IMR-90 (cell line): Measurements from ENCODE around the gene INPP5J. TPM values are rescaled to one million over a fixed set of nuclear protein-coding genes. Genes with fewer than 3 reads are reported as not detected.

Experiments
- ATAC-seq: fragments of 200-7000 bp; cut with Tn5 transposase; 2 replicates; pipeline ENCODE4 v1.9.1; 2020; ENCODE audit warnings: low read depth, mild to moderate bottlenecking, moderate library complexity
- BruUV-seq: library from RNA; stranded (reverse); fragments of 400-500 nt; replicated peaks from 2 replicates; lab custom pipeline; 2021; lab: Mats Ljungman, UMichigan
- CTCF ChIA-PET: fragments of 300-600 bp; formaldehyde crosslinking; extraction: SDS; loops from one replicate; lab custom pipeline; 2021; ENCODE audit warnings: antibody characterized with exemption; lab: Yijun Ruan, JAX
- POLR2A ChIA-PET: fragments of 300-600 bp; sonication (Branson Sonifier 250); formaldehyde crosslinking; loops from one replicate; lab custom pipeline; 2022; ENCODE audit warnings: antibody characterized with exemption; ENCODE audit not compliant: unreplicated experiment; lab: Charles Lee
- DNase-seq: peaks from one replicate; pipeline ENCODE4 v3.0.0; 2013
- H2AFZ ChIP-seq: replicated peaks from 2 replicates; pipeline ENCODE3; 2013; ENCODE audit warnings: low read length, mild to moderate bottlenecking; ENCODE audit not compliant: poor library complexity
- H2AK5ac ChIP-seq: 2 replicates; pipeline ENCODE4 v1.6.1; 2013; ENCODE audit warnings: low read depth, low read length, inconsistent platforms
- H2AK9ac ChIP-seq: replicated peaks from 2 replicates; pipeline ENCODE3; 2013; ENCODE audit warnings: mild to moderate bottlenecking, low read depth, low read length, moderate library complexity; ENCODE audit not compliant: poor library complexity
- H2BK120ac ChIP-seq: 2 replicates; pipeline ENCODE4 v1.6.1; 2013; ENCODE audit warnings: low read depth, low read length, inconsistent platforms
- H2BK15ac ChIP-seq: 3 replicates; pipeline ENCODE4 v1.6.1; 2013; ENCODE audit warnings: low read depth, low read length, inconsistent platforms
- H2BK20ac ChIP-seq: 2 replicates; pipeline ENCODE4 v1.6.1; 2013; ENCODE audit warnings: low read depth, mild to moderate bottlenecking, inconsistent platforms, low read length, moderate library complexity
- H2BK5ac ChIP-seq: 2 replicates; pipeline ENCODE4 v1.6.1; 2013; ENCODE audit warnings: mild to moderate bottlenecking, low read depth, low read length, inconsistent platforms; ENCODE audit not compliant: poor library complexity, severe bottlenecking
- H3K14ac ChIP-seq: replicated peaks from 2 replicates; pipeline ENCODE4 v1.6.1; 2013; ENCODE audit warnings: low read depth, low read length, inconsistent platforms
- H3K18ac ChIP-seq: 2 replicates; pipeline ENCODE4 v1.6.1; 2013; ENCODE audit warnings: low read depth, low read length, control low read depth
- H3K23ac ChIP-seq: 2 replicates; pipeline ENCODE4 v1.6.1; 2013; ENCODE audit warnings: low read depth, low read length, inconsistent platforms
- H3K27ac ChIP-seq: 2 replicates; pipeline ENCODE4 v1.5.1; 2013; ENCODE audit warnings: mild to moderate bottlenecking, control low read depth, low read length; ENCODE audit not compliant: insufficient read depth
- H3K27me3 ChIP-seq: 2 replicates; pipeline ENCODE4 v1.6.1; 2013; ENCODE audit warnings: low read length; ENCODE audit not compliant: control insufficient read depth, insufficient read depth
- H3K36me3 ChIP-seq: 2 replicates; pipeline ENCODE4 v1.6.1; 2013; ENCODE audit warnings: low read length, mixed read lengths; ENCODE audit not compliant: control insufficient read depth, insufficient read depth
- H3K4ac ChIP-seq: 2 replicates; pipeline ENCODE4 v1.6.1; 2013; ENCODE audit warnings: low read depth, low read length, inconsistent platforms
- H3K4me1 ChIP-seq: 2 replicates; pipeline ENCODE4 v1.6.1; 2013; ENCODE audit warnings: low read length, mixed read lengths; ENCODE audit not compliant: control insufficient read depth, insufficient read depth
- H3K4me2 ChIP-seq: 2 replicates; pipeline ENCODE4 v1.6.1; 2013; ENCODE audit warnings: low read depth, mild to moderate bottlenecking, control low read depth, low read length, moderate library complexity
- H3K4me3 ChIP-seq: 2 replicates; pipeline ENCODE4 v1.5.1; 2013; ENCODE audit warnings: low read depth, mild to moderate bottlenecking, control low read depth, low read length, moderate library complexity; ENCODE audit not compliant: insufficient read depth
- H3K56ac ChIP-seq: 2 replicates; pipeline ENCODE4 v1.6.1; 2013; ENCODE audit warnings: low read length, inconsistent platforms; ENCODE audit not compliant: insufficient read depth; ENCODE audit errors: extremely low read depth
- H3K79me1 ChIP-seq, 2 experiments: 2 replicates each; pipeline ENCODE4 v1.6.1; 2013; ENCODE audit warnings: low read length in 2 of 2, inconsistent platforms in 1 of 2, low read depth in 1 of 2
- H3K9ac ChIP-seq: 2 replicates; pipeline ENCODE4 v1.6.1; 2013; ENCODE audit warnings: low read depth, low read length, control low read depth
- H3K9me1 ChIP-seq: 2 replicates; pipeline ENCODE4 v1.6.1; 2013; ENCODE audit warnings: low read length, inconsistent platforms; ENCODE audit not compliant: insufficient read depth
- H3K9me3 ChIP-seq: 2 replicates; pipeline ENCODE4 v1.6.1; 2013; ENCODE audit warnings: low read length; ENCODE audit not compliant: control insufficient read depth, insufficient read depth
- H4K20me1 ChIP-seq: 2 replicates; pipeline ENCODE4 v1.6.1; 2013; ENCODE audit warnings: low read length, inconsistent platforms; ENCODE audit not compliant: insufficient read depth
- H4K5ac ChIP-seq: 2 replicates; pipeline ENCODE4 v1.6.1; 2013; ENCODE audit warnings: mild to moderate bottlenecking, low read depth, low read length, control low read depth
- H4K8ac ChIP-seq, 2 experiments: 2 replicates each; pipeline ENCODE4 v1.6.1; 2013; ENCODE audit warnings: low read depth in 2 of 2, low read length in 2 of 2, control low read depth in 1 of 2, inconsistent platforms in 1 of 2
- H4K91ac ChIP-seq: 2 replicates; pipeline ENCODE4 v1.6.1; 2013; ENCODE audit warnings: low read depth, low read length, inconsistent platforms; ENCODE audit not compliant: insufficient read depth
- BHLHE40 ChIP-seq: fragments of 150-350 bp; IDR thresholded peaks from 2 replicates; pipeline ENCODE4 v1.6.1; 2016; ENCODE audit warnings: mild to moderate bottlenecking, low read depth, low read length
- CEBPB ChIP-seq: IDR thresholded peaks from 2 replicates; pipeline ENCODE4 v1.6.1; 2012; ENCODE audit warnings: low read depth, low read length, improper control_type of control experiment
- CHD1 ChIP-seq: IDR thresholded peaks from 2 replicates; pipeline ENCODE4 v1.6.1; 2012; ENCODE audit warnings: low read depth, low read length, improper control_type of control experiment
- ELK1 ChIP-seq: fragments of 150-350 bp; IDR thresholded peaks from 2 replicates; pipeline ENCODE4 v1.6.1; 2016; ENCODE audit warnings: low read depth, mild to moderate bottlenecking, low read length, moderate library complexity, borderline replicate concordance
- FOS ChIP-seq: fragments of 150-350 bp; IDR thresholded peaks from 2 replicates; pipeline ENCODE4 v1.6.1; 2016; ENCODE audit warnings: low read depth, low read length
- MAFK ChIP-seq: IDR thresholded peaks from 2 replicates; pipeline ENCODE4 v1.6.1; 2012; ENCODE audit warnings: low read depth, low read length, improper control_type of control experiment
- MAZ ChIP-seq: IDR thresholded peaks from 2 replicates; pipeline ENCODE4 v1.6.1; 2012; ENCODE audit warnings: low read depth, mild to moderate bottlenecking, low read length, improper control_type of control experiment, moderate library complexity, borderline replicate concordance
- MXI1 ChIP-seq: IDR thresholded peaks from 2 replicates; pipeline ENCODE4 v1.6.1; 2012; ENCODE audit warnings: low read depth, mild to moderate bottlenecking, low read length, moderate library complexity, borderline replicate concordance
- NFE2L2 ChIP-seq: fragments of 150-350 bp; IDR thresholded peaks from 2 replicates; pipeline ENCODE4 v1.6.1; 2016; ENCODE audit warnings: low read depth, mild to moderate bottlenecking, low read length
- POLR2A ChIP-seq: IDR thresholded peaks from 2 replicates; pipeline ENCODE4 v1.6.1; 2012; ENCODE audit warnings: mild to moderate bottlenecking, low read depth, low read length
- RAD21 ChIP-seq: IDR thresholded peaks from 2 replicates; pipeline ENCODE4 v1.6.1; 2012; ENCODE audit warnings: low read length, improper control_type of control experiment
- RCOR1 ChIP-seq: IDR thresholded peaks from 2 replicates; pipeline ENCODE4 v1.6.1; 2012; ENCODE audit warnings: mild to moderate bottlenecking, low read length, improper control_type of control experiment; ENCODE audit not compliant: insufficient replicate concordance
- RFX5 ChIP-seq: IDR thresholded peaks from 2 replicates; pipeline ENCODE4 v1.8.0; 2012; ENCODE audit warnings: low read depth, mild to moderate bottlenecking, low read length, moderate library complexity
- SMC3 ChIP-seq: fragments of 150-350 bp; IDR thresholded peaks from 2 replicates; pipeline ENCODE4 v1.6.1; 2016; ENCODE audit warnings: low read depth, mild to moderate bottlenecking, antibody characterized with exemption, low read length, moderate library complexity
- WGBS, 2 experiments: methylation state at CpG; one replicate each; pipeline versions ENCODE4 v1.1.5 to v1.1.7; 2013; ENCODE audit warnings: missing lambda C conversion rate in 2 of 2; ENCODE audit not compliant: insufficient read length in 1 of 2; ENCODE audit errors: extremely low coverage in 2 of 2; 5-methylcytosine and 5-hydroxymethylcytosine counted together
- dilution Hi-C: fragments of 300-500 bp; cut with HindIII; formaldehyde crosslinking; loops from one replicate; pipeline ENCODE4 v1.14.3; 2018; ENCODE audit warnings: low sequenced_read_pairs; ENCODE audit not compliant: unreplicated experiment
- in situ Hi-C: fragments of 300-500 bp; cut with MboI; formaldehyde crosslinking; loops from 3 replicates; pipeline ENCODE4 v1.14.3; 2019; ENCODE audit warnings: low sequenced_read_pairs, inconsistent platforms, mixed read lengths
- intact Hi-C: fragments of 100-400 bp; cut with micrococcal nuclease; formaldehyde crosslinking; loops from 2 replicates; pipeline ENCODE4 v1.10.0; 2022
- polyA plus RNA-seq, 3 experiments: library from polyadenylated mRNA; depleted of rRNA; stranded (reverse); fragments of >200 nt; gene quantifications; 2 replicates each; pipeline ENCODE4 v1.2.3, GENCODE V29; 2012; ENCODE audit warnings: low replicate concordance in 1 of 3
- total RNA-seq: library from RNA; depleted of rRNA; stranded (reverse); fragments of >200 nt; gene quantifications from 2 replicates; pipeline ENCODE4 v1.2.3, GENCODE V29; 2012
- TF ChIP-seq, protein P1 (sequence below): conservative IDR thresholded peaks from 2 replicates; pipeline ENCODE4 v1.5.1; 2012; ENCODE audit warnings: mild to moderate bottlenecking, low read depth, low read length, improper control_type of control experiment
- TF ChIP-seq, protein P2 (sequence below): fragments of 150-350 bp; IDR thresholded peaks from 2 replicates; pipeline ENCODE4 v1.6.1; 2017; ENCODE audit warnings: mild to moderate bottlenecking, antibody characterized with exemption, low read length, low read depth

The INPP5J gene
- total and polyA plus RNA-seq, 2 of the 4 experiments (the other 2 are of a cell fraction) = 0.36 to 2.2 TPM

DNA sequence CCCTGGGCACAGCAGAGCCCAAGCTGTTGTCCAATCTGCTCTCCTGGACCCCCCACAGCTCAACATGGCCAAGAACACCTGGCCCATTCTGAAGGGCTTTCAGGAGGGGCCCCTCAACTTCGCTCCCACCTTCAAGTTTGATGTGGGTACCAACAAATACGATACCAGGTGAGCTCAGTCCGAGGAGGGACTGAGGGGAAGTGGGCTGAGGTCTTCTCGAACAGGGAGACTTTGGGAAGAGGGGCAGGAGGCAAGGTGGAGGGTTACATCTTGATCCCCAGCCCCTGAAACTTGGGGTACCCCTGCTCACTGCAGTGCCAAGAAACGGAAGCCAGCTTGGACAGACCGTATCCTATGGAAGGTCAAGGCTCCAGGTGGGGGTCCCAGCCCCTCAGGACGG is 5.4 kb downstream of the INPP5J start:
- H2BK20ac ChIP-seq = no peak overlapping the region
- in situ Hi-C loops (no loop called here), intact Hi-C loops (no loop called here), dilution Hi-C loops (no loop called here)
- no peak overlapping the region for H2AK9ac ChIP-seq
- DNase-seq = no peak
- no peak for TF ChIP-seq CHD1
- TF ChIP-seq FOS = no peak
- no peak for TF ChIP-seq ELK1
- no peak for TF ChIP-seq MAZ
- TF ChIP-seq RAD21 = no peak
- no peak for TF ChIP-seq POLR2A
- no peak for TF ChIP-seq RCOR1
- no peak for TF ChIP-seq MXI1
- TF ChIP-seq, protein P1, sequence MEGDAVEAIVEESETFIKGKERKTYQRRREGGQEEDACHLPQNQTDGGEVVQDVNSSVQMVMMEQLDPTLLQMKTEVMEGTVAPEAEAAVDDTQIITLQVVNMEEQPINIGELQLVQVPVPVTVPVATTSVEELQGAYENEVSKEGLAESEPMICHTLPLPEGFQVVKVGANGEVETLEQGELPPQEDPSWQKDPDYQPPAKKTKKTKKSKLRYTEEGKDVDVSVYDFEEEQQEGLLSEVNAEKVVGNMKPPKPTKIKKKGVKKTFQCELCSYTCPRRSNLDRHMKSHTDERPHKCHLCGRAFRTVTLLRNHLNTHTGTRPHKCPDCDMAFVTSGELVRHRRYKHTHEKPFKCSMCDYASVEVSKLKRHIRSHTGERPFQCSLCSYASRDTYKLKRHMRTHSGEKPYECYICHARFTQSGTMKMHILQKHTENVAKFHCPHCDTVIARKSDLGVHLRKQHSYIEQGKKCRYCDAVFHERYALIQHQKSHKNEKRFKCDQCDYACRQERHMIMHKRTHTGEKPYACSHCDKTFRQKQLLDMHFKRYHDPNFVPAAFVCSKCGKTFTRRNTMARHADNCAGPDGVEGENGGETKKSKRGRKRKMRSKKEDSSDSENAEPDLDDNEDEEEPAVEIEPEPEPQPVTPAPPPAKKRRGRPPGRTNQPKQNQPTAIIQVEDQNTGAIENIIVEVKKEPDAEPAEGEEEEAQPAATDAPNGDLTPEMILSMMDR = no peak
- no peak for TF ChIP-seq BHLHE40
- TF ChIP-seq, protein P2, sequence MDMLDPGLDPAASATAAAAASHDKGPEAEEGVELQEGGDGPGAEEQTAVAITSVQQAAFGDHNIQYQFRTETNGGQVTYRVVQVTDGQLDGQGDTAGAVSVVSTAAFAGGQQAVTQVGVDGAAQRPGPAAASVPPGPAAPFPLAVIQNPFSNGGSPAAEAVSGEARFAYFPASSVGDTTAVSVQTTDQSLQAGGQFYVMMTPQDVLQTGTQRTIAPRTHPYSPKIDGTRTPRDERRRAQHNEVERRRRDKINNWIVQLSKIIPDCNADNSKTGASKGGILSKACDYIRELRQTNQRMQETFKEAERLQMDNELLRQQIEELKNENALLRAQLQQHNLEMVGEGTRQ = no peak
- no peak for TF ChIP-seq RFX5
- no peak for TF ChIP-seq CEBPB
- no peak for TF ChIP-seq NFE2L2
- TF ChIP-seq SMC3 = no peak
- TF ChIP-seq MAFK = no peak
- no peak overlapping the region for H2AFZ ChIP-seq
- H4K20me1 ChIP-seq = no peaks in the 10 kb centered on the region
- H3K18ac ChIP-seq = no peak overlapping the region
- CTCF ChIA-PET = no interaction called here
- H3K14ac ChIP-seq = no peak overlapping the region
- no peak overlapping the region for H2AK5ac ChIP-seq
- H3K27ac ChIP-seq = no peak overlapping the region
- H3K9me1 ChIP-seq = no peaks in the 10 kb centered on the region
- H2BK120ac ChIP-seq = no peak overlapping the region
- H2BK5ac ChIP-seq = no peak overlapping the region
- H3K79me1 ChIP-seq = peaks cover 0 to 4% of the 10 kb centered on the region in 2 experiments; a peak in 1 of 4 replicates
- H3K4me3 ChIP-seq = no peak overlapping the region
- H4K91ac ChIP-seq = no peak overlapping the region
- no peaks in the 10 kb centered on the region for H3K9me3 ChIP-seq
- H3K9ac ChIP-seq = no peak overlapping the region
- H3K4me1 ChIP-seq = no peaks in the 10 kb centered on the region
- H3K56ac ChIP-seq = no peak overlapping the region
- H4K8ac ChIP-seq = no peak overlapping the region
- ATAC-seq = no peak
- H3K4ac ChIP-seq = no peak overlapping the region
- 82% methylated on average over 4 of the region's 7 CpGs; no CpG with 5 or more reads in 1 of the 2 experiments for WGBS, 2 experiments
- H4K5ac ChIP-seq = no peak overlapping the region
- no peak overlapping the region for H3K23ac ChIP-seq
- H3K4me2 ChIP-seq = no peak overlapping the region
- no peaks in the 10 kb centered on the region; the same call in 1 of the 2 replicates for H3K27me3 ChIP-seq
- POLR2A ChIA-PET = no interaction called here
- H2BK15ac ChIP-seq = no peak overlapping the region
- BruUV-seq = no TSS peak
- no peaks in the 10 kb centered on the region for H3K36me3 ChIP-seq
